A549 (cell line): ENCODE data around the gene TAS2R8. TPM values are rescaled to one million over a fixed set of nuclear protein-coding genes. Genes with fewer than 3 reads are reported as not detected.

ENCODE experiments used
- ATAC-seq, 2 experiments: fragments of 200-7000 bp in 1 of 2; fragments of >200 bp in 1 of 2; cut with Nextera tagmentation in 1 of 2; cut with Tn5 transposase in 1 of 2; 3 replicates each; pipeline versions ENCODE4 v1.8.0 to v1.9.1; 2018 to 2020; ENCODE audit warnings: mild to moderate bottlenecking in 1 of 2, moderate library complexity in 1 of 2
- CTCF ChIA-PET: fragments of 300-600 bp; sonication (Branson Sonifier 250); formaldehyde crosslinking; extraction: SDS; loops from one replicate; lab custom pipeline; 2021; ENCODE audit warnings: antibody characterized with exemption, inconsistent platforms; lab: Yijun Ruan, JAX
- POLR2A ChIA-PET: fragments of 350-600 bp; formaldehyde crosslinking; extraction: SDS; loops from one replicate; lab custom pipeline; 2021; ENCODE audit warnings: antibody characterized with exemption, inconsistent platforms; lab: Yijun Ruan, JAX
- DNase-seq, 2 experiments: peaks; one replicate each; pipeline versions ENCODE4 v3.0.0 to v3.0.0-alpha.2; 2011 to 2016; ENCODE audit warnings: low read depth in 1 of 2, low spot score in 1 of 2
- FAIRE-seq: peaks from 2 replicates; lab custom pipeline; 2011; peaks lifted over from hg19 to GRCh38; lab: Jason Lieb, UNC
- H3K27ac ChIP-seq, 2 experiments: fragments of >200 bp; sonication (Bioruptor Twin); formaldehyde crosslinking; 3 replicates each; pipeline ENCODE4 v1.5.1; 2016 to 2017
- H3K4me1 ChIP-seq: fragments of >200 bp; sonication (Bioruptor Twin); formaldehyde crosslinking; 3 replicates; pipeline ENCODE4 v1.6.1; 2016
- H3K4me2 ChIP-seq: fragments of >200 bp; sonication (Bioruptor Twin); formaldehyde crosslinking; 3 replicates; pipeline ENCODE4 v1.6.1; 2016
- H3K4me3 ChIP-seq: fragments of >200 bp; sonication (Bioruptor Twin); formaldehyde crosslinking; 3 replicates; pipeline ENCODE4 v1.5.1; 2016
- H3K9me3 ChIP-seq: fragments of >200 bp; sonication (Bioruptor Twin); formaldehyde crosslinking; 3 replicates; pipeline ENCODE4 v1.6.1; 2016
- CBX2 ChIP-seq: fragments of 200-600 bp; sonication (generic); IDR thresholded peaks from 2 replicates; pipeline ENCODE4 v1.6.1; 2016; ENCODE audit warnings: low read depth, mild to moderate bottlenecking, borderline replicate concordance
- CBX8 ChIP-seq: fragments of 200-600 bp; sonication (generic); IDR thresholded peaks from 2 replicates; pipeline ENCODE4 v1.6.1; 2016
- CHD4 ChIP-seq: fragments of 200-600 bp; sonication (generic); IDR thresholded peaks from 2 replicates; pipeline ENCODE4 v1.6.1; 2016; ENCODE audit warnings: antibody characterized with exemption, mild to moderate bottlenecking, borderline replicate concordance
- EHF ChIP-seq: fragments of 250-450 bp; sonication (Bioruptor Pico); IDR thresholded peaks from 2 replicates; pipeline ENCODE4 v1.5.0; 2020; ENCODE audit warnings: mild to moderate bottlenecking
- ESRRA ChIP-seq: fragments of 150-350 bp; IDR thresholded peaks from 2 replicates; pipeline ENCODE4 v1.6.1; 2014; ENCODE audit warnings: mild to moderate bottlenecking, low read length, borderline replicate concordance
- FOSL2 ChIP-seq, 2 experiments: fragments of 450-650 bp in 1 of 2; fragments of >200 bp in 1 of 2; sonication (Bioruptor Twin) in 1 of 2; formaldehyde crosslinking; IDR thresholded peaks; 2 replicates each; pipeline versions ENCODE4 v1.5.0 to v1.6.1; 2016 to 2020; ENCODE audit warnings: mild to moderate bottlenecking in 1 of 2, moderate library complexity in 1 of 2
- FOXS1 ChIP-seq: fragments of 250-450 bp; sonication (Bioruptor Pico); IDR thresholded peaks from 2 replicates; pipeline ENCODE4 v1.5.0; 2020; ENCODE audit warnings: mild to moderate bottlenecking, moderate library complexity
- HOXB13 ChIP-seq: fragments of 250-450 bp; sonication (Bioruptor Pico); IDR thresholded peaks from 2 replicates; pipeline ENCODE4 v1.5.0; 2020; ENCODE audit warnings: low read depth, mild to moderate bottlenecking, moderate library complexity
- HOXB5 ChIP-seq: fragments of 250-450 bp; sonication (Bioruptor Pico); IDR thresholded peaks from 2 replicates; pipeline ENCODE4 v1.5.0; 2020; ENCODE audit warnings: mild to moderate bottlenecking, moderate library complexity
- JUN ChIP-seq, 2 experiments: fragments of >200 bp; sonication (Bioruptor Twin); formaldehyde crosslinking; IDR thresholded peaks; 2 replicates in 1 of 2; 3 replicates in 1 of 2; pipeline ENCODE4 v1.6.1; 2016 to 2017
- JUNB ChIP-seq: fragments of >200 bp; sonication (Bioruptor Twin); formaldehyde crosslinking; IDR thresholded peaks from 2 replicates; pipeline ENCODE4 v1.6.1; 2016
- KDM1A ChIP-seq: fragments of 200-600 bp; sonication (generic); IDR thresholded peaks from 2 replicates; pipeline ENCODE4 v1.6.1; 2016; ENCODE audit warnings: low read depth, mild to moderate bottlenecking
- MAFK ChIP-seq: fragments of 450-650 bp; IDR thresholded peaks from 2 replicates; pipeline ENCODE4 v1.6.1; 2014; ENCODE audit not compliant: partially characterized antibody
- NFE2L2 ChIP-seq: fragments of 150-350 bp; conservative IDR thresholded peaks from 2 replicates; pipeline ENCODE4 v1.6.1; 2014; ENCODE audit warnings: low read length
- RCOR1 ChIP-seq: fragments of 150-350 bp; IDR thresholded peaks from 2 replicates; pipeline ENCODE4 v1.6.1; 2014; ENCODE audit warnings: antibody characterized with exemption, low read length, low read depth
- RNF2 ChIP-seq: fragments of 200-600 bp; sonication (generic); IDR thresholded peaks from 2 replicates; pipeline ENCODE4 v1.6.1; 2016; ENCODE audit warnings: low read depth, mild to moderate bottlenecking, antibody characterized with exemption, moderate library complexity, borderline replicate concordance
- ZC3H11A ChIP-seq: fragments of 450-650 bp; IDR thresholded peaks from 2 replicates; pipeline ENCODE4 v1.6.1; 2014; ENCODE audit warnings: antibody characterized with exemption, mild to moderate bottlenecking
- ZNF302 ChIP-seq: fragments of 250-450 bp; sonication (Bioruptor Pico); IDR thresholded peaks from 2 replicates; pipeline ENCODE4 v1.9.0; 2021; ENCODE audit warnings: inconsistent platforms, mild to moderate bottlenecking, moderate library complexity
- WGBS: methylation state at CpG from one replicate; pipeline ENCODE4 v1.1.6; 2017; ENCODE audit errors: missing lambda C conversion rate; 5-methylcytosine and 5-hydroxymethylcytosine counted together
- polyA plus RNA-seq, 4 experiments: library from polyadenylated mRNA; depleted of rRNA in 3 of 4; stranded (reverse); fragments of >200 nt; fragmentation: RNase III in 1 of 4; extraction: RNeasy Plus Mini Kit Qiagen cat#74134 plus additional on column Dnase treatment in 1 of 4; gene quantifications; 2 replicates in 3 of 4; 3 replicates in 1 of 4; pipeline ENCODE4 v1.2.3, GENCODE V29; 2011 to 2017
- TF ChIP-seq, protein P1 (sequence below): fragments of 200-600 bp; sonication (generic); IDR thresholded peaks from 2 replicates; pipeline ENCODE4 v1.6.1; 2016; ENCODE audit warnings: antibody characterized with exemption, mild to moderate bottlenecking, moderate library complexity
- TF ChIP-seq, protein P2 (sequence below): fragments of 250-450 bp; sonication (Bioruptor Pico); IDR thresholded peaks from 2 replicates; pipeline ENCODE4 v1.5.0; 2021; ENCODE audit warnings: mild to moderate bottlenecking, moderate library complexity, borderline replicate concordance
- TF ChIP-seq, protein P3 (sequence below): IDR thresholded peaks from 2 replicates; pipeline ENCODE4 v1.6.1; 2012
- TF ChIP-seq, protein P4 (sequence below): fragments of 250-450 bp; sonication (Bioruptor Pico); IDR thresholded peaks from 2 replicates; pipeline ENCODE4 v1.5.0; 2020; ENCODE audit warnings: low read depth, mild to moderate bottlenecking, moderate library complexity

Gene TAS2R8
- polyA plus RNA-seq, 2 of the 4 experiments (the other 2 are of a cell fraction): not detected

DNA sequence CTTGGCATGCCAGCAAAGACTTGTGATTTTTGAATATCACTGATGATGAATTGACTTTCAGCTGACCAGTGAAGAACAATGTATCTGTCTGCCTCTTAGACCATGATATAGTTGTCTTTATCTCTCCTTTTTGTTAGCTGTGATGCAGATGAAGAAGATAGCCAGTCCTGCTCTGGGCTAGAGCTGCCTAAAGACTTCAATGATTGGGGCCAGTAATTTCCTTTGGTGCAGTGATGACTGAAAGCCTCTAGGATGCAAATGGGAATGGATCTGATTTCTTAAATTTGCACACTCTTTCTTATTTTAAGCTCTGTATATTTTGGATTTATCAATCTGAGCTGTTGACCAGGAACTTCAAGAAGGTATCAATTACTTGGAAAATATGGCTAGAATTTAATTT lies 3.0 kb upstream of the TAS2R8 start, which contains the start of gene TAS2R9:
Gene TAS2R9 (minus strand): TSS at position 101 of the 400 bp plus-strand sequence. CDS start 93 bp downstream, at position 8.
- H3K27ac ChIP-seq: no peak within 1 kb of the TSS
- TF ChIP-seq ESRRA: no peak
- TF ChIP-seq HOXB13 (CRISPR knock-in tag): no peak
- TF ChIP-seq NFE2L2: no peak
- no peak for TF ChIP-seq CBX2
- TF ChIP-seq KDM1A: no peak
- TF ChIP-seq HOXB5 (CRISPR knock-in tag): no peak
- TF ChIP-seq, protein P1, sequence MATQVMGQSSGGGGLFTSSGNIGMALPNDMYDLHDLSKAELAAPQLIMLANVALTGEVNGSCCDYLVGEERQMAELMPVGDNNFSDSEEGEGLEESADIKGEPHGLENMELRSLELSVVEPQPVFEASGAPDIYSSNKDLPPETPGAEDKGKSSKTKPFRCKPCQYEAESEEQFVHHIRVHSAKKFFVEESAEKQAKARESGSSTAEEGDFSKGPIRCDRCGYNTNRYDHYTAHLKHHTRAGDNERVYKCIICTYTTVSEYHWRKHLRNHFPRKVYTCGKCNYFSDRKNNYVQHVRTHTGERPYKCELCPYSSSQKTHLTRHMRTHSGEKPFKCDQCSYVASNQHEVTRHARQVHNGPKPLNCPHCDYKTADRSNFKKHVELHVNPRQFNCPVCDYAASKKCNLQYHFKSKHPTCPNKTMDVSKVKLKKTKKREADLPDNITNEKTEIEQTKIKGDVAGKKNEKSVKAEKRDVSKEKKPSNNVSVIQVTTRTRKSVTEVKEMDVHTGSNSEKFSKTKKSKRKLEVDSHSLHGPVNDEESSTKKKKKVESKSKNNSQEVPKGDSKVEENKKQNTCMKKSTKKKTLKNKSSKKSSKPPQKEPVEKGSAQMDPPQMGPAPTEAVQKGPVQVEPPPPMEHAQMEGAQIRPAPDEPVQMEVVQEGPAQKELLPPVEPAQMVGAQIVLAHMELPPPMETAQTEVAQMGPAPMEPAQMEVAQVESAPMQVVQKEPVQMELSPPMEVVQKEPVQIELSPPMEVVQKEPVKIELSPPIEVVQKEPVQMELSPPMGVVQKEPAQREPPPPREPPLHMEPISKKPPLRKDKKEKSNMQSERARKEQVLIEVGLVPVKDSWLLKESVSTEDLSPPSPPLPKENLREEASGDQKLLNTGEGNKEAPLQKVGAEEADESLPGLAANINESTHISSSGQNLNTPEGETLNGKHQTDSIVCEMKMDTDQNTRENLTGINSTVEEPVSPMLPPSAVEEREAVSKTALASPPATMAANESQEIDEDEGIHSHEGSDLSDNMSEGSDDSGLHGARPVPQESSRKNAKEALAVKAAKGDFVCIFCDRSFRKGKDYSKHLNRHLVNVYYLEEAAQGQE: no peak
- no peak for TF ChIP-seq CBX8
- no peak for TF ChIP-seq CHD4
- TF ChIP-seq RNF2: no peak
- no peak for TF ChIP-seq FOXS1
- no peak for TF ChIP-seq ZNF302 (CRISPR knock-in tag)
- ChIA-PET POLR2A (no interaction called here), CTCF (no interaction called here)
- no peak within 1 kb of the TSS for H3K4me2 ChIP-seq
- H3K4me1 ChIP-seq: no peaks in the 10 kb centered on the region
- ATAC-seq (no peak), DNase-seq (no peak), FAIRE-seq (no peak)
- no peaks in the 10 kb centered on the region for H3K9me3 ChIP-seq
- no peak within 1 kb of the TSS for H3K4me3 ChIP-seq

DNA sequence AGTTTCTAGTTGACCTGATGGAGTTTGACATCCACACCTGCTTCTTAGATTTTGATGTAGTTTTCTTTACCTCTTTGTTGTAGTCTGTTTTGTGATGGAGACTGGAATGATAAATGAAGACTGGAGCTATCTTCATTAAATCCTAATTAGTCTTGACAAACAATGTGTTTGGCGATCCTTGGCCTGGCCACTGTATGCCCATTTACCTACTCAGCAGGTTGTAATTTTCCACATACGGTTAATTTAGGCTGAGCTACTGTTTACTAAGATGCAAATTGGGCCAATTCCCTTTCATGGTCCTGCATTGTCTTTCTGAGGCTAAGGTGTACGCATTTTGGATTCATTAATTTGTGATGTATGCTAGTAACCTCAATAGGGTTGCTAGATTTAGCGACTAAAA lies 4.5 kb downstream of the TAS2R8 start, which contains the start of gene TAS2R7:
Gene TAS2R7 (minus strand): TSS at position 41 of the 400 bp plus-strand sequence. CDS start 57 bp downstream, outside the sequence.
- ChIA-PET POLR2A (no interaction called here), CTCF (no interaction called here)
- H3K4me3 ChIP-seq: no peak within 1 kb of the TSS
- H3K9me3 ChIP-seq: no peaks in the 10 kb centered on the region
- H3K4me2 ChIP-seq: no peak within 1 kb of the TSS
- TF ChIP-seq JUNB (no peak), FOSL2 (IDR thresholded peaks at IDR 0.05) (no peak), FOSL2 (CRISPR knock-in tag; IDR thresholded peaks at IDR 0.05) (no peak), MAFK (no peak), NFE2L2 (no peak), JUN (IDR thresholded peaks at IDR 0.05) (no peak), EHF (no peak), ZC3H11A (no peak), RCOR1 (no peak)
- TF ChIP-seq, protein P2, sequence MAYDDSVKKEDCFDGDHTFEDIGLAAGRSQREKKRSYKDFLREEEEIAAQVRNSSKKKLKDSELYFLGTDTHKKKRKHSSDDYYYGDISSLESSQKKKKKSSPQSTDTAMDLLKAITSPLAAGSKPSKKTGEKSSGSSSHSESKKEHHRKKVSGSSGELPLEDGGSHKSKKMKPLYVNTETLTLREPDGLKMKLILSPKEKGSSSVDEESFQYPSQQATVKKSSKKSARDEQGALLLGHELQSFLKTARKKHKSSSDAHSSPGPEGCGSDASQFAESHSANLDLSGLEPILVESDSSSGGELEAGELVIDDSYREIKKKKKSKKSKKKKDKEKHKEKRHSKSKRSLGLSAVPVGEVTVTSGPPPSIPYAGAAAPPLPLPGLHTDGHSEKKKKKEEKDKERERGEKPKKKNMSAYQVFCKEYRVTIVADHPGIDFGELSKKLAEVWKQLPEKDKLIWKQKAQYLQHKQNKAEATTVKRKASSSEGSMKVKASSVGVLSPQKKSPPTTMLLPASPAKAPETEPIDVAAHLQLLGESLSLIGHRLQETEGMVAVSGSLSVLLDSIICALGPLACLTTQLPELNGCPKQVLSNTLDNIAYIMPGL: no peak
- TF ChIP-seq, protein P3, sequence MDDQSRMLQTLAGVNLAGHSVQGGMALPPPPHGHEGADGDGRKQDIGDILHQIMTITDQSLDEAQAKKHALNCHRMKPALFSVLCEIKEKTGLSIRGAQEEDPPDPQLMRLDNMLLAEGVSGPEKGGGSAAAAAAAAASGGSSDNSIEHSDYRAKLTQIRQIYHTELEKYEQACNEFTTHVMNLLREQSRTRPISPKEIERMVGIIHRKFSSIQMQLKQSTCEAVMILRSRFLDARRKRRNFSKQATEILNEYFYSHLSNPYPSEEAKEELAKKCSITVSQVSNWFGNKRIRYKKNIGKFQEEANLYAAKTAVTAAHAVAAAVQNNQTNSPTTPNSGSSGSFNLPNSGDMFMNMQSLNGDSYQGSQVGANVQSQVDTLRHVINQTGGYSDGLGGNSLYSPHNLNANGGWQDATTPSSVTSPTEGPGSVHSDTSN: no peak
- TF ChIP-seq, protein P4, sequence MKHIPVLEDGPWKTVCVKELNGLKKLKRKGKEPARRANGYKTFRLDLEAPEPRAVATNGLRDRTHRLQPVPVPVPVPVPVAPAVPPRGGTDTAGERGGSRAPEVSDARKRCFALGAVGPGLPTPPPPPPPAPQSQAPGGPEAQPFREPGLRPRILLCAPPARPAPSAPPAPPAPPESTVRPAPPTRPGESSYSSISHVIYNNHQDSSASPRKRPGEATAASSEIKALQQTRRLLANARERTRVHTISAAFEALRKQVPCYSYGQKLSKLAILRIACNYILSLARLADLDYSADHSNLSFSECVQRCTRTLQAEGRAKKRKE: no peak
- FAIRE-seq (no peak), ATAC-seq (no peak), DNase-seq (no peak)
- H3K4me1 ChIP-seq: no peaks in the 10 kb centered on the region
- no peak within 1 kb of the TSS for H3K27ac ChIP-seq
- WGBS: 9% methylated on average over 4 of the region's 4 CpGs
